ENCODE measurements around the gene LSP1.

GRCh38 chr11:1805525-1805924, 47.4 kb upstream of the LSP1 start:
- TF ChIP-seq, protein P1, sequence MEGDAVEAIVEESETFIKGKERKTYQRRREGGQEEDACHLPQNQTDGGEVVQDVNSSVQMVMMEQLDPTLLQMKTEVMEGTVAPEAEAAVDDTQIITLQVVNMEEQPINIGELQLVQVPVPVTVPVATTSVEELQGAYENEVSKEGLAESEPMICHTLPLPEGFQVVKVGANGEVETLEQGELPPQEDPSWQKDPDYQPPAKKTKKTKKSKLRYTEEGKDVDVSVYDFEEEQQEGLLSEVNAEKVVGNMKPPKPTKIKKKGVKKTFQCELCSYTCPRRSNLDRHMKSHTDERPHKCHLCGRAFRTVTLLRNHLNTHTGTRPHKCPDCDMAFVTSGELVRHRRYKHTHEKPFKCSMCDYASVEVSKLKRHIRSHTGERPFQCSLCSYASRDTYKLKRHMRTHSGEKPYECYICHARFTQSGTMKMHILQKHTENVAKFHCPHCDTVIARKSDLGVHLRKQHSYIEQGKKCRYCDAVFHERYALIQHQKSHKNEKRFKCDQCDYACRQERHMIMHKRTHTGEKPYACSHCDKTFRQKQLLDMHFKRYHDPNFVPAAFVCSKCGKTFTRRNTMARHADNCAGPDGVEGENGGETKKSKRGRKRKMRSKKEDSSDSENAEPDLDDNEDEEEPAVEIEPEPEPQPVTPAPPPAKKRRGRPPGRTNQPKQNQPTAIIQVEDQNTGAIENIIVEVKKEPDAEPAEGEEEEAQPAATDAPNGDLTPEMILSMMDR (IDR thresholded peaks at IDR 0.05 in 8 of 11, conservative IDR thresholded peaks at IDR 0.05 in 3 of 11): no peak
- TF ChIP-seq POLR2A (IDR thresholded peaks at IDR 0.05): no peak
- no peak for TF ChIP-seq POLR2AphosphoS5 (IDR thresholded peaks at IDR 0.05)
